Measurements from ENCODE around the gene MATN1. TPM values are rescaled to one million over a fixed set of nuclear protein-coding genes. Genes with fewer than 3 reads are reported as not detected.
A peak's percentile ranks its signal among the peaks of the same experiment; 100 is the strongest.

The MATN1 gene
- total and polyA plus RNA-seq, 2 of the 4 experiments (the other 2 are of a cell fraction) = 0.27 TPM; not detected in 1

- H3K27ac ChIP-seq (ENCODE audit: insufficient read depth, low read length) = no peak overlapping the region
Measured at GRCh38 chr1:30719406-30720270, 3.7 kb downstream of the MATN1 start.

More at GRCh38 chr1:30719406-30720270, 3.7 kb downstream of the MATN1 start:
- Histone ChIP-seq H4K20me1 (ENCODE audit: insufficient read depth, low read length) (peaks cover 6% of the 10 kb centered on the region), H3K4me2 (ENCODE audit: low read depth, low read length) (peak overlapping the region; percentile 76), H2AK9ac (replicated peaks; ENCODE audit: low read depth, low read length, poor library complexity) (peak overlapping the region; percentile 98), H3K14ac (replicated peaks; ENCODE audit: low read depth, low read length) (peak overlapping the region; percentile 55; the same call in 1 of the 2 replicates), H3K18ac (ENCODE audit: low read depth, low read length) (no peak overlapping the region), H3K27me3 (ENCODE audit: control insufficient read depth, insufficient read depth, low read length) (no peaks in the 10 kb centered on the region), H2BK5ac (ENCODE audit: low read depth, low read length, poor library complexity, severe bottlenecking) (no peak overlapping the region), H4K8ac (ENCODE audit: low read depth in 2 of 2, low read length in 2 of 2) (no peak overlapping the region), H3K4me1 (ENCODE audit: control insufficient read depth, insufficient read depth, low read length) (peaks cover 4% of the 10 kb centered on the region; the same call in 1 of the 2 replicates), H3K4ac (ENCODE audit: low read depth, low read length) (peak overlapping the region; percentile 50), H2AFZ (replicated peaks; ENCODE audit: low read length, poor library complexity) (peak overlapping the region; percentile 94), H3K79me1 (ENCODE audit: low read depth in 1 of 2, low read length in 2 of 2) (peaks cover 0 to 6% of the 10 kb centered on the region in 2 experiments; a peak in 1 of 4 replicates), H2AK5ac (ENCODE audit: low read depth, low read length) (0 out of 2 replicates have a peak overlapping the region, but pooled peaks have one; percentile 64), H3K9ac (ENCODE audit: low read depth, low read length) (peak overlapping the region; percentile 15), H3K9me1 (ENCODE audit: insufficient read depth, low read length) (0 out of 2 replicates have a peak, but pooled peaks cover 2% of the 10 kb centered on the region), H3K9me3 (ENCODE audit: control insufficient read depth, insufficient read depth, low read length) (no peaks in the 10 kb centered on the region; the same call in 1 of the 2 replicates), H2BK120ac (ENCODE audit: low read depth, low read length) (no peak overlapping the region; the same call in 1 of the 2 replicates), H4K91ac (ENCODE audit: insufficient read depth, low read depth, low read length) (no peak overlapping the region), H2BK20ac (ENCODE audit: low read depth, low read length) (no peak overlapping the region), H2BK15ac (ENCODE audit: low read depth, low read length) (no peak overlapping the region), H4K5ac (ENCODE audit: low read depth, low read length) (no peak overlapping the region), H3K23ac (ENCODE audit: low read depth, low read length) (0 out of 2 replicates have a peak overlapping the region, but pooled peaks have one; percentile 64), H3K36me3 (ENCODE audit: control insufficient read depth, insufficient read depth, low read length) (no peaks in the 10 kb centered on the region), H3K4me3 (ENCODE audit: insufficient read depth, low read depth, low read length) (no peak overlapping the region), H3K56ac (ENCODE audit: extremely low read depth, insufficient read depth, low read length) (no peak overlapping the region)
- TF ChIP-seq RAD21 (IDR thresholded peaks at IDR 0.05; ENCODE audit: low read length) (no peak; the same call in none of the 2 replicates), CHD1 (IDR thresholded peaks at IDR 0.05; ENCODE audit: low read depth, low read length) (no peak), RCOR1 (IDR thresholded peaks at IDR 0.05; ENCODE audit: insufficient replicate concordance, low read length) (no peak)
- ATAC-seq (ENCODE audit: low read depth) (no peak; the same call in 1 of the 2 replicates), DNase-seq (peak; percentile 50)
- CTCF ChIA-PET = interaction anchor here (0.6 to 2.8 kb wide), 7 partner anchors 8 to 223 kb away, joined by 3 to 44 read pairs (median 4); no protein-coding TSS in a partner anchor
- dilution Hi-C loops (cut with HindIII; ENCODE audit: low sequenced_read_pairs, unreplicated experiment) = no loop called here
- WGBS, 2 experiments (ENCODE audit: extremely low coverage in 2 of 2, insufficient read length in 1 of 2) = 50% methylated on average over 7 of the region's 21 CpGs; no CpG with 5 or more reads in 1 of the 2 experiments
- BruUV-seq (replicated peaks) = no TSS peak
- POLR2A ChIA-PET (ENCODE audit: unreplicated experiment) = interaction anchor here (1.5 kb wide), 1 partner anchor 60 kb away, joined by 4 read pairs; no protein-coding TSS in a partner anchor
- in situ Hi-C loops (cut with MboI; ENCODE audit: low sequenced_read_pairs) = loop anchor here (5.0 to 10.0 kb wide), 2 partner anchors 43 to 1485 kb away; partner anchors contain the start of genes MECR and PTPRU
- intact Hi-C loops (cut with micrococcal nuclease) = loop anchor here (1.0 kb wide), 2 partner anchors 60 to 192 kb away; no protein-coding TSS in a partner anchor

Data from IMR-90 (cell line).